Calu3 (cell line): ENCODE measurements around the gene SMPD3. TPM values are rescaled to one million over a fixed set of nuclear protein-coding genes. Genes with fewer than 3 reads are reported as not detected.

ENCODE experiments used
- BruUV-seq: library from RNA; stranded (reverse); fragments of 400-500 nt; replicated peaks from 2 replicates; lab custom pipeline; 2021; lab: Mats Ljungman, UMichigan
- CTCF ChIA-PET: fragments of 300-600 bp; sonication (Branson Sonifier 250); formaldehyde crosslinking; loops from one replicate; lab custom pipeline; 2022; ENCODE audit warnings: antibody characterized with exemption; lab: Charles Lee
- DNase-seq: peaks from one replicate; pipeline ENCODE4 v3.0.0; 2022
- H3K27ac Mint-ChIP-seq: one replicate; pipeline ENCODE4 v1.8.0; 2022; ENCODE audit warnings: mixed read lengths; ENCODE audit not compliant: unreplicated experiment
- H3K27me3 Mint-ChIP-seq: one replicate; pipeline ENCODE4 v1.8.0; 2022; ENCODE audit warnings: mixed read lengths; ENCODE audit not compliant: unreplicated experiment
- H3K36me3 Mint-ChIP-seq: one replicate; pipeline ENCODE4 v1.8.0; 2022; ENCODE audit warnings: mild to moderate bottlenecking, moderate library complexity, mixed read lengths; ENCODE audit not compliant: insufficient read depth, unreplicated experiment
- H3K4me1 Mint-ChIP-seq: one replicate; pipeline ENCODE4 v1.8.0; 2022; ENCODE audit warnings: mild to moderate bottlenecking, low read depth, mixed read lengths; ENCODE audit not compliant: unreplicated experiment
- H3K4me3 Mint-ChIP-seq: one replicate; pipeline ENCODE4 v1.8.0; 2022; ENCODE audit warnings: mild to moderate bottlenecking, low read depth, moderate library complexity, mixed read lengths; ENCODE audit not compliant: unreplicated experiment
- H3K9me3 Mint-ChIP-seq: one replicate; pipeline ENCODE4 v1.8.0; 2022; ENCODE audit warnings: low read depth, mixed read lengths; ENCODE audit not compliant: unreplicated experiment
- intact Hi-C: fragments of 100-400 bp; cut with micrococcal nuclease; formaldehyde crosslinking; loops from one replicate; pipeline ENCODE4 v1.10.0; 2022; ENCODE audit not compliant: unreplicated experiment
- total RNA-seq: library from RNA; stranded (reverse); gene quantifications from 2 replicates; pipeline ENCODE4 v1.2.3, GENCODE V29; 2022
- TF ChIP-seq, protein P1 (sequence below): fragments of 200-600 bp; IDR thresholded peaks from one replicate; pipeline ENCODE4 v1.8.0; 2022; ENCODE audit warnings: antibody characterized with exemption; ENCODE audit not compliant: unreplicated experiment

SMPD3 gene
- total RNA-seq, 1 experiment from 2014 or later = 0.42 TPM

DNA sequence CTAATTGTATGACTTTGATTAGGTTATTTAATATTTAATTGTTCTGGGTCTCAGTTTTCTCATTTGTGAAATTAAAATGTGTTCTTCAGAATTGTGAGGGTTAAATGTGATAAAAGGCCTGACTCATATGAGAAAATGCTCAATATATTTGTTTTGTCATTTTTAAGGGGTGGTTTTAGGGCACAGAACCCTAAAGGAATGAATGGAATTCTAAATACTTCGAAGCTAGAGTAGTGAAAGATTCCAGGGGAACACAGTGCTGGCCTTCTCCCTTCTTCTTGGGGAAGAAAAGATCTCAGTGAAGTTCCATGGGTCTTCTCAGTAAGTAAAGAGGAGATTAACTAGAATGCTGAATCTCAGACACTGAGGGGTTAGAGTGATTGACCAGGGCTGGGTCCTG, 3.9 kb upstream of the SMPD3 start:
- intact Hi-C loops = no loop called here
- peaks cover 27% of the 10 kb centered on the region for H3K27me3 Mint-ChIP-seq
- TF ChIP-seq, protein P1, sequence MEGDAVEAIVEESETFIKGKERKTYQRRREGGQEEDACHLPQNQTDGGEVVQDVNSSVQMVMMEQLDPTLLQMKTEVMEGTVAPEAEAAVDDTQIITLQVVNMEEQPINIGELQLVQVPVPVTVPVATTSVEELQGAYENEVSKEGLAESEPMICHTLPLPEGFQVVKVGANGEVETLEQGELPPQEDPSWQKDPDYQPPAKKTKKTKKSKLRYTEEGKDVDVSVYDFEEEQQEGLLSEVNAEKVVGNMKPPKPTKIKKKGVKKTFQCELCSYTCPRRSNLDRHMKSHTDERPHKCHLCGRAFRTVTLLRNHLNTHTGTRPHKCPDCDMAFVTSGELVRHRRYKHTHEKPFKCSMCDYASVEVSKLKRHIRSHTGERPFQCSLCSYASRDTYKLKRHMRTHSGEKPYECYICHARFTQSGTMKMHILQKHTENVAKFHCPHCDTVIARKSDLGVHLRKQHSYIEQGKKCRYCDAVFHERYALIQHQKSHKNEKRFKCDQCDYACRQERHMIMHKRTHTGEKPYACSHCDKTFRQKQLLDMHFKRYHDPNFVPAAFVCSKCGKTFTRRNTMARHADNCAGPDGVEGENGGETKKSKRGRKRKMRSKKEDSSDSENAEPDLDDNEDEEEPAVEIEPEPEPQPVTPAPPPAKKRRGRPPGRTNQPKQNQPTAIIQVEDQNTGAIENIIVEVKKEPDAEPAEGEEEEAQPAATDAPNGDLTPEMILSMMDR = no peak
- no TSS peak for BruUV-seq
- CTCF ChIA-PET = interaction anchor here (0.6 kb wide), 1 partner anchor 1021 kb away, joined by 4 read pairs; the partner anchor contains the start of gene HSD11B2
- no peaks in the 10 kb centered on the region for H3K9me3 Mint-ChIP-seq
- H3K27ac Mint-ChIP-seq = no peak overlapping the region
- H3K36me3 Mint-ChIP-seq = peaks cover 12% of the 10 kb centered on the region
- H3K4me3 Mint-ChIP-seq = no peak overlapping the region
- DNase-seq = no peak
- H3K4me1 Mint-ChIP-seq = peaks cover 16% of the 10 kb centered on the region

DNA sequence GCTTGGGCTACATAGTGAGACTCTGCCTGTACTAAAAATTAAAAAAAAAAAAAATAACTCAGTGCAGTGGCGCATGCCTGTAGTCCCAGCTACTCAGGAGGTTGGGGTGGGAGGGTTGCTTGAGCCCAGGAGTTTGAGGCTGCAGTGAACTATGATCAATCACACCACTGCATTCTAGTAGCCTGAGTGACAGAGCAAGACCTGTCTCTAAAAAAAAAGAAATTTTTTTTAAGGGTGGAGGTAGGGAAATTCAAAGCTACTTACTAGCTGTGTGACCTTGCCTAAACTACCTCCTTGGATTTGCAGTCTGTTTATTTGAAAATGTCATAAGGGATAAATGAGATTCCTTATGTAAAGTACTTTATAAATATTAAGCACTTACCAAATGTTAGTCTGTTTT, 3.4 kb upstream of the SMPD3 start:
- Mint-ChIP-seq H3K27ac (no peak overlapping the region), H3K4me1 (peaks cover 16% of the 10 kb centered on the region), H3K9me3 (no peaks in the 10 kb centered on the region), H3K36me3 (peaks cover 12% of the 10 kb centered on the region), H3K27me3 (peaks cover 32% of the 10 kb centered on the region), H3K4me3 (no peak overlapping the region)
- TF ChIP-seq, protein P1 = no peak
- no TSS peak for BruUV-seq
- CTCF ChIA-PET = interaction anchor here (0.6 kb wide), 1 partner anchor 1021 kb away, joined by 4 read pairs; the partner anchor contains the start of gene HSD11B2
- intact Hi-C loops = no loop called here
- DNase-seq = no peak

DNA sequence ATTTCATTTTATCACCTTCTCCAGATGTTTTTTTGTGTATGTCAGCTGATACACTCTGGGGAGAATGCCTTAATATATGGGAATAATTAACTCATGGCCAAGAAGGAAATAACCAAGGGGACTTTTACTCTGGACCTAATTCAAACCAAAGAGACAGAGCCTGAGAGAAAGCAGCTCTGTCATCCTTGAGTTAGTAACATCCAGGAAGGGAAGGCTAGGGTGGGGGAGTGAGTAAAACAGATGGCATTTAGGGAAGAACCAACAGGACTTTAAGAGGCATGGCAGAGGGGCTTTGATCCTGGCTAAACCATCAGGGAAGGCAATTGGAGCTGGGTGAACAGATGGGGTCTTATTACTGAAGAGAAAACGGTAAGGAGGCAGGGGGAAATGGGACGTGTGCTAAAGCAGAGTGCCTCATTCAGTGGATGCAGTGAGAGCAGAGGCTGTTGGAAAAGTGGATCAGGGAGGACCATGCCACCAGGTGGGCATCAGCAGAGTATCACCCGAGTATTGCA, 2.5 kb upstream of the SMPD3 start:
- peaks cover 34% of the 10 kb centered on the region for H3K27me3 Mint-ChIP-seq
- CTCF ChIA-PET = interaction anchor here (0.6 kb wide), 1 partner anchor 45 kb away, joined by 4 read pairs; no protein-coding TSS in a partner anchor
- H3K4me1 Mint-ChIP-seq = peaks cover 16% of the 10 kb centered on the region
- TF ChIP-seq, protein P1 = no peak
- no peak for DNase-seq
- BruUV-seq = no TSS peak
- intact Hi-C loops = no loop called here
- no peaks in the 10 kb centered on the region for H3K9me3 Mint-ChIP-seq
- H3K36me3 Mint-ChIP-seq = peaks cover 12% of the 10 kb centered on the region
- no peak overlapping the region for H3K4me3 Mint-ChIP-seq
- no peak overlapping the region for H3K27ac Mint-ChIP-seq

DNA sequence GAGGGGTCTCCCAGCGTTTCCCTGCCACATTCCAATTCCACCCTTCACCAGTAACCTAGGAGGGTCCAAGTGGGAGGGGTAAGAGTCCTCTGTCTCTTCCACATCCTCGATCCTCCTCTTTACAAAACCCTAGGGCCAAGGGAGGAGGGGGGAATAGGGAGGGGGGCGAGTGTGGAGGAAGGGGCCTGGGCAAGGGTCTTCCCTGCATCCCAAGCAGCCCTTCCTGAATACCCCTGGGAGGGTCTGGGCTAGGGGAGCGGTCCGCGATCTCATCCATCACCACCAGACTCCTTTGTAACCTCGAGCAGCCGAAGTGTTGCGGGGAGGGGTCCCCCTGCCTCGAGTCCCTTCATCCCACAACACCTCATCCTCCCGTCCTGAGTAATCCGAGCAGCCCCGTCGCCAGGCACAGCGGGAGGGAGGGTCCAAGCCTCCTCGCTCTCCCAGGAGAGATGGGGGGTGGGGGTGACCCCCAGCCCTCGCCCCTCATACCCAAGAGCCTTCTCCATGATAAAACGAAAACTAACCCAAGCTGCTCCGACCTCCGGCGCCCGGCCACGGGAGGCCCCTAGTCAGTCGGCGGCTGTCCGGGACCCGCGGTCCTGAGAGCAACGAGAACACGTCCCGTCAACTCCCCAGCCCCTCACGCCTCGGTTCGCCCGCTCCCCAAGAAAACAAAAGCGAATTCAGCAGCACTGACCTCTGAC, 502 bp downstream of the SMPD3 start:
- Mint-ChIP-seq H3K27ac (no peak overlapping the region), H3K4me3 (peak overlapping the region; percentile 71), H3K4me1 (peaks cover 16% of the 10 kb centered on the region), H3K9me3 (no peaks in the 10 kb centered on the region), H3K27me3 (peaks cover 59% of the 10 kb centered on the region), H3K36me3 (peaks cover 12% of the 10 kb centered on the region)
- no peak for DNase-seq
- intact Hi-C loops = loop anchor here (5.0 to 10.0 kb wide), 2 partner anchors 51 to 67 kb away; no protein-coding TSS in a partner anchor
- CTCF ChIA-PET = interaction anchor here (0.5 to 1.5 kb wide), 4 partner anchors 27 to 608 kb away, joined by 3 to 4 read pairs (median 3); no protein-coding TSS in a partner anchor
- BruUV-seq = no TSS peak
- TF ChIP-seq, protein P1 = no peak
